HEK293 (cell line): ENCODE results near the gene SNRPD3.

Source experiments
- CTCF ChIP-seq: fragments of 450-650 bp; formaldehyde crosslinking; IDR thresholded peaks from 2 replicates; pipeline ENCODE4 v1.5.1; 2016; ENCODE audit warnings: missing biosample characterization, missing genetic modification characterization
- GLI2 ChIP-seq: fragments of 450-650 bp; formaldehyde crosslinking; IDR thresholded peaks from 2 replicates; pipeline ENCODE4; 2017; ENCODE audit warnings: missing biosample characterization, missing genetic modification characterization, low read depth, borderline replicate concordance
- INSM2 ChIP-seq: fragments of 450-650 bp; formaldehyde crosslinking; IDR thresholded peaks from 2 replicates; pipeline ENCODE4 v1.5.1; 2016; ENCODE audit warnings: missing biosample characterization, missing genetic modification characterization
- KLF1 ChIP-seq: fragments of 450-650 bp; formaldehyde crosslinking; IDR thresholded peaks from 2 replicates; pipeline ENCODE4 v1.5.1; 2016; ENCODE audit warnings: missing biosample characterization, missing genetic modification characterization
- PRDM10 ChIP-seq: fragments of 450-650 bp; formaldehyde crosslinking; IDR thresholded peaks from 2 replicates; pipeline ENCODE4 v1.5.1; 2016; ENCODE audit warnings: missing biosample characterization, missing genetic modification characterization
- RBAK ChIP-seq: fragments of 450-650 bp; formaldehyde crosslinking; IDR thresholded peaks from 2 replicates; pipeline ENCODE4 v1.5.1; 2016; ENCODE audit warnings: missing biosample characterization, missing genetic modification characterization
- TSHZ1 ChIP-seq: fragments of 450-650 bp; formaldehyde crosslinking; IDR thresholded peaks from 2 replicates; pipeline ENCODE4 v1.5.1; 2016; ENCODE audit warnings: missing biosample characterization, missing genetic modification characterization, borderline replicate concordance
- WT1 ChIP-seq: fragments of 450-650 bp; formaldehyde crosslinking; IDR thresholded peaks from 2 replicates; pipeline ENCODE4 v1.5.1; 2016; ENCODE audit warnings: missing biosample characterization, missing genetic modification characterization
- ZBTB7A ChIP-seq: fragments of 450-650 bp; formaldehyde crosslinking; IDR thresholded peaks from 2 replicates; pipeline ENCODE4 v1.5.1; 2016; ENCODE audit warnings: low read depth, missing biosample characterization, missing genetic modification characterization
- ZNF214 ChIP-seq: fragments of 450-650 bp; formaldehyde crosslinking; IDR thresholded peaks from 2 replicates; pipeline ENCODE4 v1.5.1; 2017; ENCODE audit warnings: missing biosample characterization, mild to moderate bottlenecking, missing genetic modification characterization, borderline replicate concordance
- ZNF24 ChIP-seq: fragments of 450-650 bp; formaldehyde crosslinking; IDR thresholded peaks from 2 replicates; pipeline ENCODE4 v1.5.1; 2016; ENCODE audit warnings: missing biosample characterization, missing genetic modification characterization
- ZNF335 ChIP-seq: fragments of 450-650 bp; formaldehyde crosslinking; conservative IDR thresholded peaks from 2 replicates; pipeline ENCODE4 v1.5.1; 2016; ENCODE audit warnings: missing biosample characterization, missing genetic modification characterization
- ZNF391 ChIP-seq: fragments of 450-650 bp; formaldehyde crosslinking; IDR thresholded peaks from 2 replicates; pipeline ENCODE4 v1.5.1; 2016; ENCODE audit warnings: low read depth, missing biosample characterization, missing genetic modification characterization, borderline replicate concordance
- ZNF473 ChIP-seq: fragments of 450-650 bp; formaldehyde crosslinking; IDR thresholded peaks from 2 replicates; pipeline ENCODE4 v1.5.1; 2017; ENCODE audit warnings: missing biosample characterization, missing genetic modification characterization
- ZNF501 ChIP-seq: fragments of 450-650 bp; formaldehyde crosslinking; IDR thresholded peaks from 2 replicates; pipeline ENCODE4 v1.5.1; 2016; ENCODE audit warnings: missing biosample characterization, missing genetic modification characterization
- ZNF544 ChIP-seq: fragments of 450-650 bp; formaldehyde crosslinking; IDR thresholded peaks from 2 replicates; pipeline ENCODE4 v1.5.0; 2017; ENCODE audit warnings: missing biosample characterization, missing genetic modification characterization
- ZNF548 ChIP-seq: fragments of 450-650 bp; formaldehyde crosslinking; IDR thresholded peaks from 2 replicates; pipeline ENCODE4 v1.5.1; 2016; ENCODE audit warnings: missing biosample characterization, missing genetic modification characterization
- ZNF555 ChIP-seq: fragments of 450-650 bp; formaldehyde crosslinking; conservative IDR thresholded peaks from 2 replicates; pipeline ENCODE4 v1.5.1; 2017; ENCODE audit warnings: missing biosample characterization, mild to moderate bottlenecking, missing genetic modification characterization, inconsistent platforms
- ZNF561 ChIP-seq: fragments of 450-650 bp; IDR thresholded peaks from 2 replicates; pipeline ENCODE4 v1.5.1; 2018; ENCODE audit warnings: missing biosample characterization, missing genetic modification characterization, borderline replicate concordance
- ZNF629 ChIP-seq: fragments of 450-650 bp; formaldehyde crosslinking; IDR thresholded peaks from 2 replicates; pipeline ENCODE4 v1.5.1; 2017; ENCODE audit warnings: missing biosample characterization, missing genetic modification characterization
- ZNF654 ChIP-seq: fragments of 450-650 bp; formaldehyde crosslinking; IDR thresholded peaks from 2 replicates; pipeline ENCODE4 v1.5.1; 2016; ENCODE audit warnings: low read depth, missing biosample characterization, missing genetic modification characterization
- ZNF664 ChIP-seq: fragments of 450-650 bp; formaldehyde crosslinking; IDR thresholded peaks from 2 replicates; pipeline ENCODE4 v1.5.1; 2016; ENCODE audit warnings: missing biosample characterization, missing genetic modification characterization
- ZNF692 ChIP-seq: fragments of 450-650 bp; formaldehyde crosslinking; IDR thresholded peaks from 2 replicates; pipeline ENCODE4 v1.5.1; 2016; ENCODE audit warnings: missing biosample characterization, missing genetic modification characterization
- ZSCAN30 ChIP-seq: fragments of 450-650 bp; IDR thresholded peaks from 2 replicates; pipeline ENCODE4 v1.5.1; 2018; ENCODE audit warnings: missing biosample characterization, mild to moderate bottlenecking, missing genetic modification characterization, moderate library complexity
- ZSCAN4 ChIP-seq: fragments of 450-650 bp; formaldehyde crosslinking; IDR thresholded peaks from 2 replicates; pipeline ENCODE4 v1.5.1; 2017; ENCODE audit warnings: missing biosample characterization, missing genetic modification characterization

The SNRPD3 gene

GRCh38 chr22:24578355-24579257, 22.8 kb downstream of the SNRPD3 start (continued):
- TF ChIP-seq ZSCAN4 (tag by site-specific recombination), result no peak
- TF ChIP-seq ZNF654 (tag by site-specific recombination), result no peak; the same call in 1 of the 2 replicates
- TF ChIP-seq KLF1 (tag by site-specific recombination), result peak; percentile 88
- TF ChIP-seq ZNF664 (tag by site-specific recombination), result no peak
- no peak for TF ChIP-seq ZNF473
- peak; percentile 94; the same call in 1 of the 2 replicates for TF ChIP-seq ZNF24 (tag by site-specific recombination)
- TF ChIP-seq CTCF, result no peak
- TF ChIP-seq ZNF692, result peak; percentile 45; the same call in 1 of the 2 replicates
- peak; percentile 89 for TF ChIP-seq WT1 (tag by site-specific recombination)
- no peak for TF ChIP-seq RBAK (tag by site-specific recombination)
- no peak for TF ChIP-seq ZNF548
- TF ChIP-seq INSM2, result peak; percentile 74
- TF ChIP-seq ZNF391 (tag by site-specific recombination), result 0 out of 2 replicates have a peak, but pooled peaks have one; percentile 73
- no peak for TF ChIP-seq ZNF214 (tag by site-specific recombination)
- TF ChIP-seq ZNF501 (tag by site-specific recombination), result no peak
- TF ChIP-seq ZNF555 (tag by site-specific recombination), result no peak
- peak; percentile 81 for TF ChIP-seq PRDM10 (tag by site-specific recombination)
- no peak for TF ChIP-seq ZSCAN30 (tag by site-specific recombination)
- TF ChIP-seq ZBTB7A (tag by site-specific recombination), result no peak
- peak; percentile 69 for TF ChIP-seq ZNF629 (tag by site-specific recombination)
- no peak for TF ChIP-seq ZNF544
- peak; percentile 64; the same call in 1 of the 2 replicates for TF ChIP-seq ZNF561 (tag by site-specific recombination)
- TF ChIP-seq ZNF335 (tag by site-specific recombination), result 0 out of 2 replicates have a peak, but pooled peaks have one; percentile 10
- TF ChIP-seq GLI2 (tag by site-specific recombination), result peak; percentile 76; the same call in 1 of the 2 replicates
- TF ChIP-seq TSHZ1 (tag by site-specific recombination), result peak; percentile 82
